Activated CD8-positive, alpha-beta memory T cell treated with anti-CD3 and anti-CD28 coated beads, Interleukin-2, amount 50 U/mL, for 1 hour (primary cell): ENCODE data around the gene GLP1R.

Experiments used
- DNase-seq: peaks from one replicate; pipeline ENCODE4 v3.0.0-alpha.2; 2020; ENCODE audit errors: extremely low read depth

GLP1R gene

GRCh38 chr6:39062014-39062740, 13.6 kb downstream of the GLP1R start:
- no peak for DNase-seq

GRCh38 chr6:39063526-39063925, 14.9 kb downstream of the GLP1R start:
- DNase-seq = no peak

GRCh38 chr6:39065561-39065960, 17.0 kb downstream of the GLP1R start:
- no peak for DNase-seq

- no peak for DNase-seq
Observed at GRCh38 chr6:39068391-39068790, 19.8 kb downstream of the GLP1R start.

GRCh38 chr6:39072830-39073229, 24.2 kb downstream of the GLP1R start:
- DNase-seq = no peak

DNA sequence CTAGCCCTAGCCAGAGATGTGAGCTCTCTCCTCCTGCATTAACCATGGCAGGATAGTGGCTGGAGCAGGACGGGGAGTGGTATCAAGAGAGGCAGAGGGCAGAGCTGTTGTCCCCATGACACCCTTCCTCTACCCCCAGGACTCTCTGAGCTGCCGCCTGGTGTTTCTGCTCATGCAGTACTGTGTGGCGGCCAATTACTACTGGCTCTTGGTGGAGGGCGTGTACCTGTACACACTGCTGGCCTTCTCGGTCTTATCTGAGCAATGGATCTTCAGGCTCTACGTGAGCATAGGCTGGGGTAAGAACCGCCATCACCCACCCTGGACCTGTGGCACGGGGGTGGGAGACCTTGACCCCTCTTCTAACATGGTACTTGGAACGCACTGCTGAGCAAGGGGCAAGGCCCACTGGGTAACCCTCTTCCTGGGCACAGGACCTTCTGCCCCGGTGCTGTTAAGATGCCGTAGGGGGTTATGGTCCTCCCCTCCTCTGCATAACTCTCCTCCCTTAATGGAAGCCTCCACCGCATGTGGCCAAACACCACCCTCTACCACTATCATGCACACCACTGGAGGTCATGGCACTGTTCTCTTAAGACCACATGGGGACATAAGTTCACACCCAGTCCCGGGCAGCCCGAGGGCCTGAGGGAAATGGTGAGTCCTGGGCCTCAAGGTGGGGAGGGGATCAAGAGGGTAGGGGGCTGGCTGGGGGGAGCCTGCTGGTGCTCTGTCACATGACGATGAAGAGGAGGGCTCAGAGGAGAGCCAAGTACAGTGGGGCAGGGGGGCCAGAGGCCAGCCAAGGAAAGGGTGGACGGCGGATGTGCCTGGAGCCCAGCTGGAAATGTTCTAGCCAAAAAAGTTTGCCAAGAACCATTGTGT, 25.1 kb downstream of the GLP1R start:
- DNase-seq = no peak

GRCh38 chr6:39074486-39074885, 25.9 kb downstream of the GLP1R start:
- DNase-seq = no peak

GRCh38 chr6:39075010-39075686, 26.6 kb downstream of the GLP1R start:
- no peak for DNase-seq

- no peak for DNase-seq
Observed at GRCh38 chr6:39075807-39076622, 27.4 kb downstream of the GLP1R start.

- no peak for DNase-seq
Observed at GRCh38 chr6:39076623-39077535, 28.3 kb downstream of the GLP1R start.

DNA sequence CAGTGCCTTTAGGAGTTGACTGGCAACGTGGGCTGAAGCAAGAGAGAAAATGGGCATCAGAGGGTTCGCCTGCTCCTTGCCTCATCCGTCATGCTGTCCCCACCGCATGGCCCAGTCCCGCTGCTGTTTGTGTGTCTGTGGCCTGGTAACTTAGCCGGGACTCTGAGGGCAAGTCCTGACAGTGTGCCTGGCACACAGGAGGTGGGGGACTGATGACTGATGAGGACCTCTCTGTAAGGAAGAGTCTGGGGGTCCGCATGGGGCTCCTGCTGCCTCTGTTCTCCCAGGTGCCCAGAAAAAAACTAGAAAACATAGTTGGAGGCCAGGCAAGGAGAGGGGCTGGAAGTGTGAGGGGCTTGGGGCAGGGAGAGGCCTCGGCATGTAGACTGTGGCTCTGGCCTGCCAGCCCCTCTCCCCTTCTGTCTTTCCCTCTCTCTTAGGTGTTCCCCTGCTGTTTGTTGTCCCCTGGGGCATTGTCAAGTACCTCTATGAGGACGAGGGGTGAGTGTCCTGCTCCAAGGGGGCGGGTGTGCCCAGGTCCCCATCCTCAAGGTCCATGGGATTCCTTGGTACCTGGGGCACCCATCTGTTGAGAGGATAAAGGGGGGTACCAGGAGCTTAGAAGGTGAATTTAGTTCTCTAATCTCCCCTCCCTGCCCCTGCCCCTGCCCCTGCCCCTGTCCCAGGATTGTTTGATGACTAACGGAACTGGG, 29.5 kb downstream of the GLP1R start:
- DNase-seq = no peak

DNA sequence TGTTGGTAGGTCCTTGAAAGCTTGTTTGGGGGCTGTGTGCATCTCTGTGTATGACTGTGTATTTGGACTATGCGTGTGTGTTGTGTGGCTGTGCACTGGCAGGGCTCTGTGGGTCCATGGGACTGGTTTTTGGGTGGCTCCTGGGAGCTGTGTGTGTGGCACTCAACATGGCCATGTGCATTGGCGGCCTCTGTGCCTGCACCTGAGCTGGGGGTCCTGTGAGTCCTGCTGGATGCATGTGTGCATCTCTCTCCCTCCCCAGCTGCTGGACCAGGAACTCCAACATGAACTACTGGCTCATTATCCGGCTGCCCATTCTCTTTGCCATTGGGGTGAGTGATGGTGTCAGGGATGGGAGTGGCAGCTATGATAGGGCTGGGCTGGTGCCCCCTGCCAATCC, 30.1 kb downstream of the GLP1R start:
- DNase-seq = no peak

GRCh38 chr6:39079197-39080125, 30.9 kb downstream of the GLP1R start:
- no peak for DNase-seq

- no peak for DNase-seq
Observed at GRCh38 chr6:39080246-39080875, 31.8 kb downstream of the GLP1R start.

- no peak for DNase-seq
Observed at GRCh38 chr6:39082310-39082709, 33.7 kb downstream of the GLP1R start.

- DNase-seq = no peak
Observed at GRCh38 chr6:39083231-39083634, 34.7 kb downstream of the GLP1R start.

GRCh38 chr6:39084506-39084905, 35.9 kb downstream of the GLP1R start:
- DNase-seq = no peak

DNA sequence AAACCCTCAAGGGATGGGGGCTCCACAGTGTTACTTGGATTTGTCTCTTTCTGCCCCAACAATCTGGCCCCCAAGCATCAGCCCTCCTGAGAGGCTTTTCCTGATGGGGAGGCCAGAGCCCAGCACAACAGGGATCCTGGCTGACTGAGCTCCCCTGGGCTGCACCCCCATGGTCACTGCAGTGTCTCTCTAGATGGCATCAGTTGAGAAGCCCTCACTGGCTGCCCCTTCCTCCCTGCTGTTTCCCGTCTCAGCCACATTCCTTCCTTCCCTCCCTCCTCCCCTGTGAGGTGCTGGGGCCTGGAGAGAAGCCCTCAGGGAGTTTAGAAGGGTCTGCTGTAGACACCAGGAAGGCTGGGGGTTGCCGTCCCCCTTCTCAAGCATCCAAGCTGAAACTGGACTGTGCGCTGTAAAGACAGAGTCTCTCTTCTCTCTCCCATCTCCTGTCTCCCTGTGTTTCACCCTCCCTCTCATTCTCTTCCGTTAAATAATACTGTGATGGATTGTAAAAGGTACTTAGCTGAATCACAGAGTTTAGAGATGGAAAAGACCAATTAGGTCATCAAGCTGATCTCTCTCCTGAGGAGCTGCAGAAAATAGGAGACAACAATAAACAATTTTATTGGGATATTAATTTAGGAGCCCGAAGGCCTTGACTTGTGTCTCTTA, 36.7 kb downstream of the GLP1R start:
- no peak for DNase-seq
